B cell (primary cell): Measurements from ENCODE around the gene GPER1. TPM values are rescaled to one million over a fixed set of nuclear protein-coding genes. Genes with fewer than 3 reads are reported as not detected.

ENCODE experiments used
- ATAC-seq: fragments of 200-7000 bp; cut with Tn5 transposase; one replicate; pipeline ENCODE4 v1.10.0; 2021; ENCODE audit warnings: low read depth, mild to moderate bottlenecking, moderate number of reproducible peaks, moderate library complexity
- CTCF ChIA-PET: fragments of 350-600 bp; sonication (Branson Sonifier 250); formaldehyde crosslinking; loops from one replicate; lab custom pipeline; 2021; ENCODE audit warnings: antibody characterized with exemption, inconsistent platforms; lab: Charles Lee
- POLR2A ChIA-PET: fragments of 350-600 bp; sonication (Branson Sonifier 250); formaldehyde crosslinking; loops from one replicate; lab custom pipeline; 2021; ENCODE audit warnings: antibody characterized with exemption; lab: Charles Lee
- DNase-seq: peaks from one replicate; pipeline ENCODE4 v3.0.0; 2013
- H2AFZ ChIP-seq: 2 replicates; pipeline ENCODE4 v1.6.1; 2012; ENCODE audit warnings: mild to moderate bottlenecking, low read depth, low read length; ENCODE audit not compliant: insufficient read depth, poor library complexity, severe bottlenecking
- H3K27ac ChIP-seq, 2 donors: 1 replicate in 1 of 2; 2 replicates in 1 of 2; pipeline ENCODE4 v1.5.1; 2012 to 2013; ENCODE audit warnings: low read length in 2 of 2, mild to moderate bottlenecking in 2 of 2, moderate library complexity in 1 of 2
- H3K27me3 ChIP-seq, 4 experiments: fragments of 200-600 bp in 1 of 4; sonication (generic) in 1 of 4; replicated peaks in 1 of 4; 1 replicate in 2 of 4; 2 replicates in 2 of 4; pipeline versions ENCODE4 v1.6.1 to v1.7.0; 2013 to 2016; ENCODE audit warnings: low read length in 3 of 4, mild to moderate bottlenecking in 2 of 4, mixed read lengths in 1 of 4, moderate library complexity in 1 of 4; ENCODE audit not compliant: insufficient read depth in 4 of 4, control insufficient read depth in 3 of 4; ENCODE audit errors: control extremely low read depth in 1 of 4
- H3K36me3 ChIP-seq, 2 experiments: replicated peaks in 1 of 2; 1 replicate in 1 of 2; 2 replicates in 1 of 2; pipeline versions ENCODE4 v1.6.1 to v1.7.1; 2013; ENCODE audit warnings: low read length in 1 of 2; ENCODE audit not compliant: insufficient read depth in 2 of 2, control insufficient read depth in 1 of 2; ENCODE audit errors: control extremely low read depth in 1 of 2, extremely low read depth in 1 of 2
- H3K4me1 ChIP-seq, 2 donors: fragments of 200-600 bp in 1 of 2; sonication (generic) in 1 of 2; 1 replicate in 1 of 2; 2 replicates in 1 of 2; pipeline versions ENCODE4 v1.5.1 to v1.6.1; 2013 to 2017; ENCODE audit warnings: low read length in 2 of 2; ENCODE audit not compliant: control insufficient read depth in 2 of 2, insufficient read depth in 2 of 2
- H3K4me2 ChIP-seq: replicated peaks from 2 replicates; pipeline ENCODE3; 2012; ENCODE audit warnings: mild to moderate bottlenecking, low read depth, low read length; ENCODE audit not compliant: poor library complexity, severe bottlenecking
- H3K4me3 ChIP-seq, 5 experiments: fragments of 200-600 bp in 1 of 5; sonication (generic) in 1 of 5; 1 replicate in 3 of 5; 2 replicates in 2 of 5; pipeline versions ENCODE4 v1.5.1 to v1.7.0; 2011 to 2016; ENCODE audit warnings: low read length in 4 of 5, mild to moderate bottlenecking in 4 of 5, low read depth in 2 of 5, control low read depth in 1 of 5, moderate library complexity in 1 of 5; ENCODE audit not compliant: insufficient read depth in 1 of 5; ENCODE audit errors: control extremely low read depth in 1 of 5, extremely low read depth in 1 of 5
- H3K79me2 ChIP-seq: fragments of 200-600 bp; sonication (generic); one replicate; pipeline ENCODE4 v1.6.0; 2016; ENCODE audit warnings: low read length; ENCODE audit not compliant: control insufficient read depth, insufficient read depth
- H3K9ac ChIP-seq: fragments of 200-600 bp; sonication (generic); 2 replicates; pipeline ENCODE4 v1.6.1; 2017; ENCODE audit warnings: mild to moderate bottlenecking, low read length, moderate library complexity
- H3K9me3 ChIP-seq, 3 donors: one replicate each; pipeline versions ENCODE4 v1.6.1 to v1.7.1; 2013; ENCODE audit warnings: low read length in 2 of 3; ENCODE audit not compliant: control insufficient read depth in 2 of 3, insufficient read depth in 1 of 3; ENCODE audit errors: control extremely low read depth in 1 of 3
- H4K20me1 ChIP-seq: 2 replicates; pipeline ENCODE4 v1.6.0; 2012; ENCODE audit warnings: mild to moderate bottlenecking, low read length; ENCODE audit not compliant: insufficient read depth, control insufficient read depth, poor library complexity, severe bottlenecking
- H3K27ac Mint-ChIP-seq: one replicate; pipeline ENCODE4 v1.8.0; 2021; ENCODE audit warnings: mixed read lengths
- H3K27me3 Mint-ChIP-seq: one replicate; pipeline ENCODE4 v1.8.0; 2021; ENCODE audit warnings: mixed read lengths
- H3K4me1 Mint-ChIP-seq: one replicate; pipeline ENCODE4 v1.8.0; 2021; ENCODE audit warnings: mixed read lengths
- H3K4me3 Mint-ChIP-seq: one replicate; pipeline ENCODE4 v1.8.0; 2021; ENCODE audit warnings: mixed read lengths
- H3K9me3 Mint-ChIP-seq: one replicate; pipeline ENCODE4 v1.8.0; 2022; ENCODE audit warnings: mixed read lengths; ENCODE audit not compliant: insufficient read depth
- CTCF ChIP-seq: fragments of 200-600 bp; IDR thresholded peaks from one replicate; pipeline ENCODE4 v1.8.0; 2022; ENCODE audit warnings: antibody characterized with exemption, mild to moderate bottlenecking
- EZH2 ChIP-seq: IDR thresholded peaks from 2 replicates; pipeline ENCODE4 v1.6.1; 2012; ENCODE audit warnings: borderline replicate concordance, low read depth, mild to moderate bottlenecking, moderate library complexity, low read length; ENCODE audit not compliant: insufficient read depth, poor library complexity, severe bottlenecking
- WGBS: methylation state at CpG from one replicate; pipeline ENCODE4 v1.1.5; 2013; ENCODE audit warnings: missing lambda C conversion rate; ENCODE audit not compliant: insufficient coverage; 5-methylcytosine and 5-hydroxymethylcytosine counted together
- intact Hi-C: fragments of 100-400 bp; cut with micrococcal nuclease; formaldehyde crosslinking; loops from one replicate; pipeline ENCODE4 v1.10.0; 2022
- polyA plus RNA-seq: library from polyadenylated mRNA; depleted of rRNA; stranded (reverse); fragments of >200 nt; gene quantifications from 2 replicates; pipeline ENCODE4 v1.2.3, GENCODE V29; 2012
- total RNA-seq, 2 donors: library from RNA; stranded (reverse); fragments of 120-200 nt in 1 of 2; gene quantifications; 1 replicate in 1 of 2; 2 replicates in 1 of 2; pipeline versions ENCODE4 v1.2.3 to v1.2.4, GENCODE V29; 2013 to 2022

The GPER1 gene
- total and polyA plus RNA-seq, 2 donors (not counting 1 experiment from before 2014, with no cell fraction given) = 3.2 to 21.3 TPM

GRCh38 chr7:1040790-1041189 is 47.1 kb upstream of the GPER1 start:
- Mint-ChIP-seq H3K27me3 (no peaks in the 10 kb centered on the region), H3K4me1 (peaks cover 16% of the 10 kb centered on the region), H3K4me3 (no peak overlapping the region), H3K27ac (no peak overlapping the region), H3K9me3 (no peaks in the 10 kb centered on the region)
- Histone ChIP-seq H3K36me3 (no peaks in the 10 kb centered on the region), H3K9ac (no peak overlapping the region), H3K4me3 (no peak overlapping the region), H4K20me1 (peaks cover 10% of the 10 kb centered on the region), H3K79me2 (peaks cover 9% of the 10 kb centered on the region), H3K27ac (no peak overlapping the region), H3K4me2 (no peak overlapping the region), H3K27me3 (peaks cover 0 to 2% (median 0%) of the 10 kb centered on the region in 4 experiments), H3K4me1 (peaks cover 13 to 20% of the 10 kb centered on the region in 2 donors), H2AFZ (no peak overlapping the region), H3K9me3 (no peaks in the 10 kb centered on the region)
- no peak for TF ChIP-seq EZH2
- no peak for TF ChIP-seq CTCF
- ChIA-PET POLR2A (interaction anchor here (0.5 to 0.7 kb wide), 2 partner anchors 20 to 46 kb away, joined by 3 read pairs; no protein-coding TSS in a partner anchor), CTCF (interaction anchor here (1.2 to 1.7 kb wide), 3 partner anchors 25 to 47 kb away, joined by 4 to 5 read pairs (median 4); no protein-coding TSS in a partner anchor)
- 91% methylated on average over 16 of the region's 16 CpGs for WGBS
- intact Hi-C loops = no loop called here
- ATAC-seq = no peak
- DNase-seq = no peak
